Subcutaneous adipose tissue (tissue), 4 donors: Measurements from ENCODE around the gene RBP5. TPM values are rescaled to one million over a fixed set of nuclear protein-coding genes. Genes with fewer than 3 reads are reported as not detected.

Experiments
- CTCF ChIP-seq: fragments of 450-650 bp; IDR thresholded peaks from one replicate; pipeline ENCODE4 v1.5.1; 2016; ENCODE audit warnings: low read depth, mild to moderate bottlenecking, control low read depth, antibody characterized with exemption, moderate library complexity
- total RNA-seq, 4 donors: library from RNA; depleted of rRNA; stranded (reverse); fragments of >200 nt; gene quantifications; one replicate each; pipeline ENCODE4 v1.1.0, GENCODE V29; 2016

The RBP5 gene
- total RNA-seq, 4 donors from 2014 or later, result 2.2 TPM; not detected in 3

DNA sequence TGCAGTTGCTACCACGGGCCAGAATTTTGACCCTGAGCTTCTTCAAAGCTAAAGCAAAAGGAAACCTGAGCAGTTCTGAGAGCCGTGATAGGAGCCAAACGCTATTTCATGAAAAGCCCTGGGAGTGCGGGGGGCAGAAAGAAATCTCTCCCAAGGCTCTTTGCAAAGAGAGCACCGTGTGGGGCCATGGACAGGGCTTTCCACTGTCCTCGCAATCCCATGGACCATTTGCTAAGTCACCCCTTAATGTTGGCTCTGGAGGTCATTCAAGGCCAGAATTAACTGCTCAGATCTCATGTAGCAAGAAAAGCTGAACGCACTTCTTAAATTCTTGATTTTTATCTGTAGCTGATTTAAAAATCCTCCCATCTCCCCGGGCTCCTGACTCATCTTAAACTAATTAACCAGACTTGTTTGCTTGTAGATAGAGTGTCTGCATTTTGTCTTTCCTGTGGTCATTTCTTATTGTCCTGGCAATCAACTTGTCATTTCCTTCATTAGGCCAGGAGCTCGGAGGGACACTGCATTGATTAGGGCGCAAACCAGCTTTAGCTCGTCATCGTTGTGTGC is 26.3 kb upstream of the RBP5 start:
- no peak for TF ChIP-seq CTCF

- TF ChIP-seq CTCF, result no peak
Measured at GRCh38 chr12:7154042-7154441, 25.4 kb upstream of the RBP5 start.

GRCh38 chr12:7152818-7153217 is 24.1 kb upstream of the RBP5 start:
- TF ChIP-seq CTCF, result no peak

- TF ChIP-seq CTCF, result no peak
Measured at GRCh38 chr12:7151532-7151931, 22.8 kb upstream of the RBP5 start.

GRCh38 chr12:7150841-7151240 is 22.2 kb upstream of the RBP5 start:
- no peak for TF ChIP-seq CTCF

DNA sequence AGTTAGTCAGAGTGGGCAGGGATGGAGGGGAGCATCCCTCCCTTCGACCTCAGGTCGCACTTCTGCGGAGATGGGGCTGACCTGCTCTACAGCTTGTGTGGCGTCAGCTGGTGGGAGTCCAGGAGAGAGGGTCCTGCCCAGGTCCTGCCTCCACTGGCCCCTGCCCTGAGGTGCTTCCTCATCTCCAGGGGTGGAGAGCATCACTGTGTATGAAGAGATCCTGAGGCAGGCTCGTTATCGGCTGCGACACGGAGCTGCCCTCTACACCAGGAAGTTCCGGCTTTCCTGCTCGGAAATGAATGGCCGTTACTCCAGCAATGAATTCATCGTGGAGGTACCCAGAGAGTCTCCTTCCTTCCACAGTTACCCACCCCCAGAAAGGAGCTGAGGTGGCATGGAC is 21.7 kb upstream of the RBP5 start:
- no peak for TF ChIP-seq CTCF

DNA sequence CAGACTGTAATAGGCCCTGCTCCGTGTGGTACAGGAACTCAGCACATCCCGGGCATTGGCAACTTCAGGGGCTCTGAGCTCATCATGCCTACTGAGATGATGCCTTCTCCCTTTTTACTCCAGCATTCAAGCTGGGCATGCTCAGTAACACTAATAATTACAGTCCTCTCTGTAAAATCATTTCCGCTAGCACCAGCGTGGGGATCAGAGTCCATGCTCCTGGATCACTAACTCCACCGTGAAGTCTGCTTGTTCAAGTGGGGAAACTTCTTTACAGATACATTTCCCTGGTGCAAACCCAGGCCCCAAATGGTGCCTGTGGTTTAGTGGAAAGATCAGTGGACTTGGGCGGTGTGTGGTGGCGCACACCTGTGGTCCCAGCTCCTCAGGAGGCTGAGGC is 18.2 kb upstream of the RBP5 start:
- no peak for TF ChIP-seq CTCF
